GM19099 (cell line): ENCODE measurements around the gene ENPP6.

Experiments used
- POLR2A ChIP-seq: IDR thresholded peaks from 3 replicates; pipeline ENCODE4 v1.6.1; 2011; ENCODE audit warnings: low read depth; ENCODE audit not compliant: insufficient read length; ENCODE audit errors: extremely low read depth

The ENPP6 gene

GRCh38 chr4:184115399-184115798 is 102.3 kb downstream of the ENPP6 start:
- TF ChIP-seq POLR2A = no peak

GRCh38 chr4:184114431-184114830 is 103.2 kb downstream of the ENPP6 start:
- no peak for TF ChIP-seq POLR2A

GRCh38 chr4:184112006-184112550 is 105.6 kb downstream of the ENPP6 start:
- TF ChIP-seq POLR2A = no peak

GRCh38 chr4:184111233-184111832 is 106.3 kb downstream of the ENPP6 start:
- TF ChIP-seq POLR2A = no peak

GRCh38 chr4:184110452-184111224 is 107.0 kb downstream of the ENPP6 start:
- no peak for TF ChIP-seq POLR2A

GRCh38 chr4:184108006-184108501 is 109.6 kb downstream of the ENPP6 start:
- TF ChIP-seq POLR2A = no peak

GRCh38 chr4:184104419-184105101 is 113.1 kb downstream of the ENPP6 start:
- TF ChIP-seq POLR2A = no peak

GRCh38 chr4:184103527-184104264 is 114.0 kb downstream of the ENPP6 start:
- no peak for TF ChIP-seq POLR2A

- TF ChIP-seq POLR2A = no peak
Observed at GRCh38 chr4:184102927-184103326, 114.7 kb downstream of the ENPP6 start.

GRCh38 chr4:184102488-184102887 is 115.2 kb downstream of the ENPP6 start:
- no peak for TF ChIP-seq POLR2A

- TF ChIP-seq POLR2A = no peak
Observed at GRCh38 chr4:184101711-184102110, 116.0 kb downstream of the ENPP6 start.

GRCh38 chr4:184100297-184100885 is 117.3 kb downstream of the ENPP6 start:
- no peak for TF ChIP-seq POLR2A

GRCh38 chr4:184099535-184099966 is 118.1 kb downstream of the ENPP6 start:
- no peak for TF ChIP-seq POLR2A

GRCh38 chr4:184099000-184099399 is 118.7 kb downstream of the ENPP6 start:
- TF ChIP-seq POLR2A = no peak

GRCh38 chr4:184097815-184098214 is 119.9 kb downstream of the ENPP6 start:
- no peak for TF ChIP-seq POLR2A

- no peak for TF ChIP-seq POLR2A
Observed at GRCh38 chr4:184097241-184097605, 120.5 kb downstream of the ENPP6 start.
